ENCODE measurements around the gene LMNA.

- TF ChIP-seq CTCF (conservative IDR thresholded peaks at IDR 0.05): peak; percentile 64
- TF ChIP-seq EZH2 (IDR thresholded peaks at IDR 0.05; ENCODE audit: low read depth): no peak
Observed at GRCh38 chr1:156140879-156141707, 26.6 kb downstream of the LMNA start.

Measured in PC-9 (cell line).